ENCODE measurements around the gene HEATR5A. TPM values are rescaled to one million over a fixed set of nuclear protein-coding genes. Genes with fewer than 3 reads are reported as not detected.

Gene HEATR5A
- total and polyA plus RNA-seq, 2 donors from 2014 or later: 8.0 to 30.4 TPM

- intact Hi-C loops (cut with DNase I): no loop called here
- TF ChIP-seq, protein P1, sequence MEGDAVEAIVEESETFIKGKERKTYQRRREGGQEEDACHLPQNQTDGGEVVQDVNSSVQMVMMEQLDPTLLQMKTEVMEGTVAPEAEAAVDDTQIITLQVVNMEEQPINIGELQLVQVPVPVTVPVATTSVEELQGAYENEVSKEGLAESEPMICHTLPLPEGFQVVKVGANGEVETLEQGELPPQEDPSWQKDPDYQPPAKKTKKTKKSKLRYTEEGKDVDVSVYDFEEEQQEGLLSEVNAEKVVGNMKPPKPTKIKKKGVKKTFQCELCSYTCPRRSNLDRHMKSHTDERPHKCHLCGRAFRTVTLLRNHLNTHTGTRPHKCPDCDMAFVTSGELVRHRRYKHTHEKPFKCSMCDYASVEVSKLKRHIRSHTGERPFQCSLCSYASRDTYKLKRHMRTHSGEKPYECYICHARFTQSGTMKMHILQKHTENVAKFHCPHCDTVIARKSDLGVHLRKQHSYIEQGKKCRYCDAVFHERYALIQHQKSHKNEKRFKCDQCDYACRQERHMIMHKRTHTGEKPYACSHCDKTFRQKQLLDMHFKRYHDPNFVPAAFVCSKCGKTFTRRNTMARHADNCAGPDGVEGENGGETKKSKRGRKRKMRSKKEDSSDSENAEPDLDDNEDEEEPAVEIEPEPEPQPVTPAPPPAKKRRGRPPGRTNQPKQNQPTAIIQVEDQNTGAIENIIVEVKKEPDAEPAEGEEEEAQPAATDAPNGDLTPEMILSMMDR (IDR thresholded peaks at IDR 0.05; ENCODE audit: borderline replicate concordance, extremely low read depth, insufficient read depth): no peak
- peaks cover 0 to 2% (median 0%) of the 10 kb centered on the region in 3 donors for H3K4me1 ChIP-seq (ENCODE audit: control insufficient read depth in 2 of 3, insufficient read depth in 2 of 3, low read depth in 1 of 3, low read length in 3 of 3)
- no peaks in the 10 kb centered on the region for H3K36me3 ChIP-seq (ENCODE audit: control insufficient read depth in 2 of 3, insufficient read depth in 3 of 3, low read length in 3 of 3)
- H3K4me3 ChIP-seq (ENCODE audit: low read length in 3 of 3): no peak overlapping the region
- DNase-seq (no peak), FAIRE-seq (no peak)
- H3K9ac ChIP-seq (ENCODE audit: low read length in 3 of 3): no peak overlapping the region
- H3K9me3 ChIP-seq (ENCODE audit: control insufficient read depth in 2 of 3, insufficient read depth in 1 of 3, low read length in 3 of 3): no peaks in the 10 kb centered on the region
- H3K27me3 ChIP-seq (ENCODE audit: control insufficient read depth, insufficient read depth, low read length): no peaks in the 10 kb centered on the region
- no peak overlapping the region for H3K27ac ChIP-seq (ENCODE audit: low read depth in 2 of 2, low read length in 2 of 2)
These were observed 166.4 kb downstream of the HEATR5A start for GRCh38 chr14:31253746-31254471.

- intact Hi-C loops (cut with DNase I): no loop called here
- H3K27ac ChIP-seq (ENCODE audit: low read depth in 2 of 2, low read length in 2 of 2): no peak overlapping the region
- H3K27me3 ChIP-seq (ENCODE audit: control insufficient read depth, insufficient read depth, low read length): no peaks in the 10 kb centered on the region
- H3K9me3 ChIP-seq (ENCODE audit: control insufficient read depth in 2 of 3, insufficient read depth in 1 of 3, low read length in 3 of 3): no peaks in the 10 kb centered on the region
- FAIRE-seq (no peak), DNase-seq (no peak)
- H3K4me1 ChIP-seq (ENCODE audit: control insufficient read depth in 2 of 3, insufficient read depth in 2 of 3, low read depth in 1 of 3, low read length in 3 of 3): peaks cover 0 to 2% (median 0%) of the 10 kb centered on the region in 3 donors
- no peaks in the 10 kb centered on the region for H3K36me3 ChIP-seq (ENCODE audit: control insufficient read depth in 2 of 3, insufficient read depth in 3 of 3, low read length in 3 of 3)
- H3K9ac ChIP-seq (ENCODE audit: low read length in 3 of 3): no peak overlapping the region
- TF ChIP-seq, protein P1 (IDR thresholded peaks at IDR 0.05; ENCODE audit: borderline replicate concordance, extremely low read depth, insufficient read depth): no peak
- H3K4me3 ChIP-seq (ENCODE audit: low read length in 3 of 3): no peak overlapping the region
These were observed 167.5 kb downstream of the HEATR5A start for GRCh38 chr14:31252865-31253264.

DNA sequence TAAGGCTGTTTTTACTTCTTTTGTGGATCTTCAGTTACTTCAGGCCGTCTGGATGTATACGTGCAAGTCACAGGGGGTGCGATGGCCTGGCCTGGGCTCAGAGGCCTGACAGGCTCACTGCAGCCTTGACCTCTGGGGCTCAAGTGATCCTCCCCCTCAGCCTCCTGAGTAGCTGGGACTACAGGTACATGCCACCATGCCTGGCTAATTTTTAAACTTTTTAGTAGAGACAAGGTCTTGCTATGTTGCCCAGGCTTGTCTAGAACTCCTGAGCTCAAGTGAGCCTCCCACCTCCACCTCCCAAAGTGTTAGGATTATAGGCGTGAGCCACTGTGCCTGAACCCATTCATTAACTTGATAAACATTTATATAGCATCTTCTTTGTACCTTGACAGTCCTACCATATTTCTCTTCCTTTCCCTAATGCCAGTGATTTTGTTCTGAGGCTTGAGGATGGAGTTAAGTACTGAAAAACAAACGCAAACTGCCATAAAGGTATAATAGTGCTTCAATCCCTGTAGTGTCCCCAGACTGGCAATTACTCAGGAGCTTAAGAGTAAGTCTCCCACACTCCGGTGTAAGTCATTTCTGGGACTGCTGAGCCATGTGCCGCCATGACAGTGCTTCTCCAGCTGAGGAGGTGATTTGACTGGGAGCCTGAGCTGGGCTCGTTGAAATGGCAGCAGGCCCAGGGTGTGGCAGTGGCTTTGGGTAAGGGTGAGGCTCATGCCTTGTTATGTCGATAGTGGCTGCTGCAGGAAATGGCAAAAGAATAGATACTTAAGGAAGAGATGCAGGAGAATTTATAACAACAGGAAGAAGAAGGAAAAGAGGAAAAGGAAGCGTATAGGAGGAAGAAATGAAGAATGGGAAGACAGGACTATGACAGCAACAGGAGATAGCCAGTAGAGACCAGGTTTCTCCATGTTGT lies 169.1 kb downstream of the HEATR5A start:
- H3K27ac ChIP-seq (ENCODE audit: low read depth in 2 of 2, low read length in 2 of 2): no peak overlapping the region
- H3K36me3 ChIP-seq (ENCODE audit: control insufficient read depth in 2 of 3, insufficient read depth in 3 of 3, low read length in 3 of 3): no peaks in the 10 kb centered on the region
- H3K9me3 ChIP-seq (ENCODE audit: control insufficient read depth in 2 of 3, insufficient read depth in 1 of 3, low read length in 3 of 3): no peaks in the 10 kb centered on the region
- H3K27me3 ChIP-seq (ENCODE audit: control insufficient read depth, insufficient read depth, low read length): no peaks in the 10 kb centered on the region
- DNase-seq: no peak
- no peak for FAIRE-seq
- H3K4me1 ChIP-seq (ENCODE audit: control insufficient read depth in 2 of 3, insufficient read depth in 2 of 3, low read depth in 1 of 3, low read length in 3 of 3): no peaks in the 10 kb centered on the region
- intact Hi-C loops (cut with DNase I): no loop called here
- no peak overlapping the region for H3K4me3 ChIP-seq (ENCODE audit: low read length in 3 of 3)
- TF ChIP-seq, protein P1 (IDR thresholded peaks at IDR 0.05; ENCODE audit: borderline replicate concordance, extremely low read depth, insufficient read depth): no peak
- no peak overlapping the region for H3K9ac ChIP-seq (ENCODE audit: low read length in 3 of 3)

Measured in kidney (tissue), 14 donors.